ENCODE results near the gene ABLIM2.
A peak's percentile ranks its signal among the peaks of the same experiment; 100 is the strongest.

The ABLIM2 gene

GRCh38 chr4:7987148-7987989 lies 171.2 kb downstream of the ABLIM2 start:
- no peak overlapping the region for H3K4me3 ChIP-seq (ENCODE audit: low read depth, low read length)
- H3K36me3 ChIP-seq (ENCODE audit: insufficient read depth, low read length), result no peaks in the 10 kb centered on the region
- H2AFZ ChIP-seq (ENCODE audit: low read length, unreplicated experiment), result no peak overlapping the region
- H3K79me2 ChIP-seq (ENCODE audit: control insufficient read depth, insufficient read depth, low read length, unreplicated experiment), result no peaks in the 10 kb centered on the region
- no peaks in the 10 kb centered on the region for H3K27me3 ChIP-seq (ENCODE audit: insufficient read depth, low read length)
- peaks cover 15% of the 10 kb centered on the region for H3K4me1 ChIP-seq (ENCODE audit: control insufficient read depth, insufficient read depth, low read length, unreplicated experiment)
- H3K27ac ChIP-seq (ENCODE audit: low read depth, low read length), result no peak overlapping the region

- no peak overlapping the region for H3K27ac ChIP-seq (ENCODE audit: low read depth, low read length)
- no peaks in the 10 kb centered on the region for H3K79me2 ChIP-seq (ENCODE audit: control insufficient read depth, insufficient read depth, low read length, unreplicated experiment)
- no peaks in the 10 kb centered on the region for H3K27me3 ChIP-seq (ENCODE audit: insufficient read depth, low read length)
- no peaks in the 10 kb centered on the region for H3K36me3 ChIP-seq (ENCODE audit: insufficient read depth, low read length)
- no peak overlapping the region for H3K4me3 ChIP-seq (ENCODE audit: low read depth, low read length)
- peaks cover 15% of the 10 kb centered on the region for H3K4me1 ChIP-seq (ENCODE audit: control insufficient read depth, insufficient read depth, low read length, unreplicated experiment)
- peak overlapping the region; percentile 76 for H2AFZ ChIP-seq (ENCODE audit: low read length, unreplicated experiment)
Measured at GRCh38 chr4:7985891-7986441, 172.6 kb downstream of the ABLIM2 start.

GRCh38 chr4:7985072-7985471 lies 173.5 kb downstream of the ABLIM2 start:
- Histone ChIP-seq H3K36me3 (ENCODE audit: insufficient read depth, low read length) (no peaks in the 10 kb centered on the region), H3K79me2 (ENCODE audit: control insufficient read depth, insufficient read depth, low read length, unreplicated experiment) (no peaks in the 10 kb centered on the region), H3K27ac (ENCODE audit: low read depth, low read length) (no peak overlapping the region), H3K4me3 (ENCODE audit: low read depth, low read length) (no peak overlapping the region), H3K4me1 (ENCODE audit: control insufficient read depth, insufficient read depth, low read length, unreplicated experiment) (peaks cover 18% of the 10 kb centered on the region), H2AFZ (ENCODE audit: low read length, unreplicated experiment) (no peak overlapping the region), H3K27me3 (ENCODE audit: insufficient read depth, low read length) (no peaks in the 10 kb centered on the region)

GRCh38 chr4:7984286-7984925 lies 174.2 kb downstream of the ABLIM2 start:
- Histone ChIP-seq H3K36me3 (ENCODE audit: insufficient read depth, low read length) (no peaks in the 10 kb centered on the region), H3K4me3 (ENCODE audit: low read depth, low read length) (no peak overlapping the region), H3K4me1 (ENCODE audit: control insufficient read depth, insufficient read depth, low read length, unreplicated experiment) (peaks cover 24% of the 10 kb centered on the region), H3K27ac (ENCODE audit: low read depth, low read length) (no peak overlapping the region), H3K27me3 (ENCODE audit: insufficient read depth, low read length) (no peaks in the 10 kb centered on the region), H2AFZ (ENCODE audit: low read length, unreplicated experiment) (no peak overlapping the region), H3K79me2 (ENCODE audit: control insufficient read depth, insufficient read depth, low read length, unreplicated experiment) (no peaks in the 10 kb centered on the region)

GRCh38 chr4:7983296-7983695 lies 175.3 kb downstream of the ABLIM2 start:
- Histone ChIP-seq H3K4me1 (ENCODE audit: control insufficient read depth, insufficient read depth, low read length, unreplicated experiment) (peaks cover 27% of the 10 kb centered on the region), H2AFZ (ENCODE audit: low read length, unreplicated experiment) (no peak overlapping the region), H3K4me3 (ENCODE audit: low read depth, low read length) (no peak overlapping the region), H3K27me3 (ENCODE audit: insufficient read depth, low read length) (no peaks in the 10 kb centered on the region), H3K79me2 (ENCODE audit: control insufficient read depth, insufficient read depth, low read length, unreplicated experiment) (no peaks in the 10 kb centered on the region), H3K27ac (ENCODE audit: low read depth, low read length) (no peak overlapping the region), H3K36me3 (ENCODE audit: insufficient read depth, low read length) (no peaks in the 10 kb centered on the region)

GRCh38 chr4:7981738-7982394 lies 176.7 kb downstream of the ABLIM2 start:
- no peak overlapping the region for H3K27ac ChIP-seq (ENCODE audit: low read depth, low read length)
- H3K27me3 ChIP-seq (ENCODE audit: insufficient read depth, low read length), result no peaks in the 10 kb centered on the region
- H3K36me3 ChIP-seq (ENCODE audit: insufficient read depth, low read length), result no peaks in the 10 kb centered on the region
- no peaks in the 10 kb centered on the region for H3K79me2 ChIP-seq (ENCODE audit: control insufficient read depth, insufficient read depth, low read length, unreplicated experiment)
- H3K4me1 ChIP-seq (ENCODE audit: control insufficient read depth, insufficient read depth, low read length, unreplicated experiment), result peaks cover 28% of the 10 kb centered on the region
- no peak overlapping the region for H3K4me3 ChIP-seq (ENCODE audit: low read depth, low read length)
- no peak overlapping the region for H2AFZ ChIP-seq (ENCODE audit: low read length, unreplicated experiment)

- H3K4me3 ChIP-seq (ENCODE audit: low read depth, low read length), result no peak overlapping the region
- H3K79me2 ChIP-seq (ENCODE audit: control insufficient read depth, insufficient read depth, low read length, unreplicated experiment), result no peaks in the 10 kb centered on the region
- H3K36me3 ChIP-seq (ENCODE audit: insufficient read depth, low read length), result no peaks in the 10 kb centered on the region
- H3K4me1 ChIP-seq (ENCODE audit: control insufficient read depth, insufficient read depth, low read length, unreplicated experiment), result peaks cover 20% of the 10 kb centered on the region
- H3K27me3 ChIP-seq (ENCODE audit: insufficient read depth, low read length), result no peaks in the 10 kb centered on the region
- no peak overlapping the region for H3K27ac ChIP-seq (ENCODE audit: low read depth, low read length)
- H2AFZ ChIP-seq (ENCODE audit: low read length, unreplicated experiment), result no peak overlapping the region
Measured at GRCh38 chr4:7980036-7980435, 178.6 kb downstream of the ABLIM2 start.

GRCh38 chr4:7979652-7979968 lies 179.0 kb downstream of the ABLIM2 start:
- peaks cover 20% of the 10 kb centered on the region for H3K4me1 ChIP-seq (ENCODE audit: control insufficient read depth, insufficient read depth, low read length, unreplicated experiment)
- no peaks in the 10 kb centered on the region for H3K79me2 ChIP-seq (ENCODE audit: control insufficient read depth, insufficient read depth, low read length, unreplicated experiment)
- no peaks in the 10 kb centered on the region for H3K36me3 ChIP-seq (ENCODE audit: insufficient read depth, low read length)
- H3K27ac ChIP-seq (ENCODE audit: low read depth, low read length), result no peak overlapping the region
- no peaks in the 10 kb centered on the region for H3K27me3 ChIP-seq (ENCODE audit: insufficient read depth, low read length)
- no peak overlapping the region for H3K4me3 ChIP-seq (ENCODE audit: low read depth, low read length)
- H2AFZ ChIP-seq (ENCODE audit: low read length, unreplicated experiment), result no peak overlapping the region

- Histone ChIP-seq H3K4me1 (ENCODE audit: control insufficient read depth, insufficient read depth, low read length, unreplicated experiment) (peaks cover 20% of the 10 kb centered on the region), H3K27me3 (ENCODE audit: insufficient read depth, low read length) (no peaks in the 10 kb centered on the region), H3K79me2 (ENCODE audit: control insufficient read depth, insufficient read depth, low read length, unreplicated experiment) (no peaks in the 10 kb centered on the region), H2AFZ (ENCODE audit: low read length, unreplicated experiment) (no peak overlapping the region), H3K27ac (ENCODE audit: low read depth, low read length) (no peak overlapping the region), H3K4me3 (ENCODE audit: low read depth, low read length) (no peak overlapping the region), H3K36me3 (ENCODE audit: insufficient read depth, low read length) (no peaks in the 10 kb centered on the region)
Measured at GRCh38 chr4:7978907-7979651, 179.5 kb downstream of the ABLIM2 start.

- no peak overlapping the region for H3K4me3 ChIP-seq (ENCODE audit: low read depth, low read length)
- no peaks in the 10 kb centered on the region for H3K36me3 ChIP-seq (ENCODE audit: insufficient read depth, low read length)
- H2AFZ ChIP-seq (ENCODE audit: low read length, unreplicated experiment), result no peak overlapping the region
- H3K79me2 ChIP-seq (ENCODE audit: control insufficient read depth, insufficient read depth, low read length, unreplicated experiment), result no peaks in the 10 kb centered on the region
- H3K4me1 ChIP-seq (ENCODE audit: control insufficient read depth, insufficient read depth, low read length, unreplicated experiment), result peaks cover 20% of the 10 kb centered on the region
- no peaks in the 10 kb centered on the region for H3K27me3 ChIP-seq (ENCODE audit: insufficient read depth, low read length)
- peak overlapping the region; percentile 25; the same call in 1 of the 2 replicates for H3K27ac ChIP-seq (ENCODE audit: low read depth, low read length)
Measured at GRCh38 chr4:7978489-7978888, 180.1 kb downstream of the ABLIM2 start.

All from ACC112 (cell line).